ENCODE results near the gene KCNQ1. TPM values are rescaled to one million over a fixed set of nuclear protein-coding genes. Genes with fewer than 3 reads are reported as not detected.

KCNQ1 gene
- total RNA-seq, 2 experiments from 2014 or later = 20.4 to 24.3 TPM

- Mint-ChIP-seq H3K27ac (no peak overlapping the region), H3K4me3 (no peak overlapping the region)
Measured at GRCh38 chr11:2708757-2709281, 264.0 kb downstream of the KCNQ1 start.

GRCh38 chr11:2709429-2709828, 264.6 kb downstream of the KCNQ1 start:
- POLR2A ChIA-PET = no interaction called here
- no peaks in the 10 kb centered on the region for H3K36me3 Mint-ChIP-seq (ENCODE audit: low read depth)
- no peak for DNase-seq
- H3K27ac Mint-ChIP-seq = no peak overlapping the region
- no peak overlapping the region for H3K4me3 Mint-ChIP-seq
- no peaks in the 10 kb centered on the region for H3K4me1 Mint-ChIP-seq
- peaks cover 17% of the 10 kb centered on the region for H3K9me3 Mint-ChIP-seq
- H3K27me3 Mint-ChIP-seq = no peaks in the 10 kb centered on the region
- CTCF ChIA-PET = no interaction called here

More at GRCh38 chr11:2708757-2709281, 264.0 kb downstream of the KCNQ1 start:
- no peaks in the 10 kb centered on the region for H3K4me1 Mint-ChIP-seq
- CTCF ChIA-PET = no interaction called here
- POLR2A ChIA-PET = no interaction called here
- H3K9me3 Mint-ChIP-seq = peaks cover 17% of the 10 kb centered on the region
- no peak for DNase-seq
- H3K27me3 Mint-ChIP-seq = no peaks in the 10 kb centered on the region
- H3K36me3 Mint-ChIP-seq (ENCODE audit: low read depth) = no peaks in the 10 kb centered on the region

DNA sequence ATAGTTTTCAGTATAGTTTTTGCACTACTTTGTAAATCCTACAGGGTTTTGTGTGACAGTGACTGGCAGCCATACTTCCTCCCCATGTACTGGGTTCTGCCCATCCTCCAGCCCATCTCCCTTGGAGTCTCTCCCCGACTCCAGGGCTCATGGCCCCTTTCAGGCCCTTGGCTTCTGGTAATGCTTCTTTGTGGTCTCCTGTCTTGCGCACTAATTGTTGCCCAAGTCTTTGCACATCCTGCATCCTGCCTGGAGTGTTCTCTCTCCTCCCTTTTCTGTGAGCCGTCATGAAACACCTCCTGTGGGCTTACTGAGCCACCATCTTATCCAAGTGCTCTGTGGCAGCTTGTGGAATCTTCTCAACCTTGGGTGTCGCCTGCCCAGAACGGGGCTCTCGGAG, 266.4 kb downstream of the KCNQ1 start:
- H3K27ac Mint-ChIP-seq = no peak overlapping the region
- CTCF ChIA-PET = no interaction called here

DNA sequence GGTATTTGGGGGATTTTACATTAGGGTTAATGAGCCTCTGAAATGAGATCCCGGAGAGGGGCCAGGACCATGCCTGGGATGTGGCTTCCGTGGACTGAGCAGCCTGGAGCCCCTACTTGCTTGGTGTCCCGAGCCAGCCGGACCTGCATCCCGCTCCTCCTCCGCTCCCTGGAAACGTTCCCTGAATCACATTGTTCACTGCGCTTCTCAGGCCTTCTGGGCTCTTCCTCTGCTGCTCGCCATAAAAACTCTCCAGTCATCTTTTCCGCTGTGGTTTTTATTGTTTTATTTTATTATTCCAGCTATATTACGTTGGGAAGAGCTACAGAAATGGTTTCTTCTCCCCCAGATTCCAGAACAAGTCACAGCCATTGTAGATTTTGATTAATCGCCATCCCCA, 268.3 kb downstream of the KCNQ1 start:
- H3K4me3 Mint-ChIP-seq = no peak overlapping the region
- H3K9me3 Mint-ChIP-seq = peaks cover 10% of the 10 kb centered on the region
- ChIA-PET POLR2A (no interaction called here), CTCF (no interaction called here)
- no peak for DNase-seq
- H3K27me3 Mint-ChIP-seq = no peaks in the 10 kb centered on the region
- no peak overlapping the region for H3K27ac Mint-ChIP-seq
- no peaks in the 10 kb centered on the region for H3K36me3 Mint-ChIP-seq (ENCODE audit: low read depth)
- no peaks in the 10 kb centered on the region for H3K4me1 Mint-ChIP-seq

More for the DNA sequence above, 266.4 kb downstream of the KCNQ1 start:
- Mint-ChIP-seq H3K36me3 (ENCODE audit: low read depth) (no peaks in the 10 kb centered on the region), H3K27me3 (no peaks in the 10 kb centered on the region), H3K4me1 (no peaks in the 10 kb centered on the region), H3K4me3 (no peak overlapping the region), H3K9me3 (peaks cover 10% of the 10 kb centered on the region)
- DNase-seq = no peak
- POLR2A ChIA-PET = no interaction called here

DNA sequence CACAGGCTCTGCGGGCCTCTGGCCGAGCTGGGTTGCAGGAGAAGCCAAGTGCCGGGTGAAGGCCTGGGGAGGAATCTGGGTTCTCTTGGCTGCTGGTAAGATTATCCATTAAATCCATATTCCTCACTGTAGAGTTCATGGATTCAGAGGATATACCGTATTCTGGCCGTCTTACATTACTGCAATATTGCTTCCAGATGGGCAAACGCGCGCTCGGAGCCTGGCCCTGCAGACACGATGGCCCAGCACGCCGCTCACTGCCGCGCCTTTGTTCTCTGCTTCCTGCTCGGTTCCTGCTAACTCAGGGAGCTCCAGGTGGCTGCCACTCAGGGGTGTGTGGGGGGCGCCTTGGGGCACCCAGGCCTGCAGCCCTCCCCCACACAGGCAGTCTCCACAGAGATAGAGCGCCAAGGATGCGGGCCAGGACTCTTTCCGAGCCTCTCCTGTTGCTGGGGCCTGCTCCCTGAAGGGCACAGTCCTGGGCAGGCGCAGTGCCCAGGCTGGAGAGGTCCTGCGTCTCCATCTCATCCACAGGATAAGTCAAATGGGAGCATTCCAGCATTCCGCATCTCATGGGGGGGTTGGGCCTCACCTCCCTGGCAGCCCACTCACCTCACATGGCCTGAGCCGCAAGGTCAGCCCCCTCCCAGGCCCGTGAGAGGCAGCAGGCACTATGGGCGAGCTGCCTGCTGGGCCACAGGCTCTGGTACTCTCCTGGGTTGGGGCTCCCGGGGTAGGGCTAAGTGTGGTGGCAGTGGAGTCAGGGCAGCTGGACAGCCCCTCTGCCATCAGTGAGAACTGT, 269.1 kb downstream of the KCNQ1 start:
- DNase-seq = no peak
- Mint-ChIP-seq H3K36me3 (ENCODE audit: low read depth) (no peaks in the 10 kb centered on the region), H3K4me1 (no peaks in the 10 kb centered on the region), H3K4me3 (no peak overlapping the region), H3K9me3 (peaks cover 10% of the 10 kb centered on the region), H3K27me3 (no peaks in the 10 kb centered on the region), H3K27ac (no peak overlapping the region)
- ChIA-PET POLR2A (no interaction called here), CTCF (no interaction called here)

DNA sequence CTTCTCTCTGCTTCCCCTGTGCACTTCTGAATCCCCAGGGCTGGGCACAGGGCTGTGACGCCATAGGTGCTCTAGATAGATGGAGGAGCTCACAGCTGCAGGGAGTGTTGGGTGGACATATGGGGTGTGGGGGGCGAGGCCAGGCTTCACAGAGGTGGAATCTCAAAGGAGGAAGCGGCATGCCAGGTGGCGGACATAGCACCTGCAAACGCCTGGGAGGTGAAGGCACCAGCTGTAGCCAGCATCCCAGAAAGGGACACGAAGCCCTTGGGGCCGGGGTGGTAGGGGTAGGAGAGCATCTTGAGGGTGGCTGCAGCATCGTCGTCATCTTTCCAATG, 269.6 kb downstream of the KCNQ1 start:
- no peaks in the 10 kb centered on the region for H3K36me3 Mint-ChIP-seq (ENCODE audit: low read depth)
- ChIA-PET CTCF (no interaction called here), POLR2A (no interaction called here)
- peaks cover 10% of the 10 kb centered on the region for H3K9me3 Mint-ChIP-seq
- no peaks in the 10 kb centered on the region for H3K27me3 Mint-ChIP-seq
- no peaks in the 10 kb centered on the region for H3K4me1 Mint-ChIP-seq
- no peak overlapping the region for H3K27ac Mint-ChIP-seq
- no peak overlapping the region for H3K4me3 Mint-ChIP-seq
- DNase-seq = no peak

- H3K4me3 Mint-ChIP-seq = no peak overlapping the region
- H3K36me3 Mint-ChIP-seq (ENCODE audit: low read depth) = no peaks in the 10 kb centered on the region
- H3K27me3 Mint-ChIP-seq = no peaks in the 10 kb centered on the region
- H3K27ac Mint-ChIP-seq = no peak overlapping the region
- POLR2A ChIA-PET = no interaction called here
- CTCF ChIA-PET = no interaction called here
- DNase-seq = no peak
- no peaks in the 10 kb centered on the region for H3K4me1 Mint-ChIP-seq
- H3K9me3 Mint-ChIP-seq = peaks cover 7% of the 10 kb centered on the region
Measured at GRCh38 chr11:2714871-2715270, 270.1 kb downstream of the KCNQ1 start.

- Mint-ChIP-seq H3K4me3 (no peak overlapping the region), H3K4me1 (no peaks in the 10 kb centered on the region), H3K27ac (no peak overlapping the region), H3K36me3 (ENCODE audit: low read depth) (no peaks in the 10 kb centered on the region), H3K9me3 (peaks cover under 1% of the 10 kb centered on the region), H3K27me3 (no peaks in the 10 kb centered on the region)
- CTCF ChIA-PET = no interaction called here
- DNase-seq = no peak
- POLR2A ChIA-PET = no interaction called here
Measured at GRCh38 chr11:2715716-2716350, 271.0 kb downstream of the KCNQ1 start.

GRCh38 chr11:2716376-2717095, 271.7 kb downstream of the KCNQ1 start:
- no peak overlapping the region for H3K27ac Mint-ChIP-seq
- H3K4me3 Mint-ChIP-seq = no peak overlapping the region
- ChIA-PET POLR2A (no interaction called here), CTCF (no interaction called here)
- no peaks in the 10 kb centered on the region for H3K9me3 Mint-ChIP-seq
- H3K27me3 Mint-ChIP-seq = no peaks in the 10 kb centered on the region
- H3K4me1 Mint-ChIP-seq = no peaks in the 10 kb centered on the region
- no peak for DNase-seq
- H3K36me3 Mint-ChIP-seq (ENCODE audit: low read depth) = no peaks in the 10 kb centered on the region

- no peaks in the 10 kb centered on the region for H3K4me1 Mint-ChIP-seq
- POLR2A ChIA-PET = no interaction called here
- no peaks in the 10 kb centered on the region for H3K9me3 Mint-ChIP-seq
- CTCF ChIA-PET = no interaction called here
- no peak overlapping the region for H3K27ac Mint-ChIP-seq
- no peaks in the 10 kb centered on the region for H3K36me3 Mint-ChIP-seq (ENCODE audit: low read depth)
- H3K27me3 Mint-ChIP-seq = no peaks in the 10 kb centered on the region
- no peak for DNase-seq
- H3K4me3 Mint-ChIP-seq = no peak overlapping the region
Measured at GRCh38 chr11:2717561-2718325, 272.9 kb downstream of the KCNQ1 start.

DNA sequence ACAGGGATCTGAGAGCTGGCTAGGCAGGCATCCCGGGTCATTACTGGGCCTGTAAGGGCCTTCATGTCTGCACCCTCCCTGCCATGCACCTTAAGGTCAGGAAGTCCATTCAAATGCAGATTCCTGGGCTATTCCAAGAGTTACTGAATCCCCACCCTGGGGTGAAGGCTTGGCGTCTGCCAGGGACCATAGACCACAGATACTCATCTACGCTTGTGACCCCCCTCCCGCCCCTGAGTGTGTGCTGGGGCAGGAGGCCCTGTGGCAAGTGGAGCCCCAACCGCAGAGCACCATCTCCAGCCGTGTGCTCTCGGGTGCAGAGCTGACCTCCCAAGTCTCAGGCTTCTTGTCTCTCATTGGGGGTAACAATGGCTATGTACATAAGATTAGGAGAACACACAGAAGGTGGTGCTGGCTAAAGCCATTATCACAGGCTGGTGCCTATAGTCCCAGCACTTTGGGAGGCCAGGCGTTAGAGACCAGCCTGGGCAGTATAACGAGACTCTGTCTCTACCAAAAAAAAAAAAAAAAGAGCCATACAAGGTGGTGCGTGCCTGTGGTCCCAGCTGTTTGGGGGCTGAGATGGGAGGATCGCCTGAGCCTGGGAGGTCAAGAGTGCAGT, 274.1 kb downstream of the KCNQ1 start:
- CTCF ChIA-PET = interaction anchor here (0.6 kb wide), 1 partner anchor 86 kb away, joined by 3 read pairs; no protein-coding TSS in a partner anchor
- no peaks in the 10 kb centered on the region for H3K4me1 Mint-ChIP-seq
- DNase-seq = no peak
- H3K27ac Mint-ChIP-seq = no peak overlapping the region
- POLR2A ChIA-PET = no interaction called here
- H3K27me3 Mint-ChIP-seq = no peaks in the 10 kb centered on the region
- no peaks in the 10 kb centered on the region for H3K9me3 Mint-ChIP-seq
- no peak overlapping the region for H3K4me3 Mint-ChIP-seq
- H3K36me3 Mint-ChIP-seq (ENCODE audit: low read depth) = no peaks in the 10 kb centered on the region

DNA sequence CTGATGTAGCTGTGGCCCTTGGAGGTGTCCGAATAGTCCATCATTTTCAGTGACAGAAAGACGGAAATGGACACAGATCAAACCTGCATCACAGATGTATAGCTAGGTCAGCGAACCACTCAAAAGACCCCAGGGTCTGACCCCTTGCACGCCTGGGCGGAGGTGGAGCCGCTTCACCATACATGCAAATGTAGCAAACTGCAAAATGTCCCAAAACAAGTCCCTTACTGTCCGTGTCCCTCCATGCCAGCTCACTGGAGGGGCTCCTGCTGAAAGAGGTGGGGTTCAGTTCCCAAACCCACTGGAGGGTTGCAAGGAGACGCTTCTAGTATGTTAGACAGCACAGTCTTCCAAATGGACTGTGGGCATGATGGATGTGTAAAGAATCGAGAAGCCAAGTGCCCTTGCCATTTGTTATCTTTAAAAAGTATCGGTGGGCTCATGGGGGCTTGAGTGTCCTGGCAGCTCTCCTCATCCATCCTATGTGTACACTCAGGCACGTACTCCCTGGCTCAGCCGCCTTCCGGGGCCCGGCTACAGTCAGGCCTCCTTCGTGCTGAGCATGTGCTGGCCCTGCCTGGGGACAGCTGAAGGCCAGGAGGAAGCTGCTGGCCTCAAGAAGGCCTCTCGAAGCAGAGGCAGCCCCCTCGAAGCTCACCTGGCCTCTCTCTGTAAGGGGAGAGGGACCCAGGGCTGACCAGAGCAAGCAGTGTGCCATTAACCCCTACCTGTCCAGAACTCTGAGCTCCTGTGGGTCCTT, 275.2 kb downstream of the KCNQ1 start:
- Mint-ChIP-seq H3K9me3 (no peaks in the 10 kb centered on the region), H3K27ac (no peak overlapping the region), H3K36me3 (ENCODE audit: low read depth) (no peaks in the 10 kb centered on the region), H3K4me3 (no peak overlapping the region), H3K27me3 (no peaks in the 10 kb centered on the region), H3K4me1 (no peaks in the 10 kb centered on the region)
- ChIA-PET CTCF (interaction anchor here (0.6 kb wide), 1 partner anchor 84 kb away, joined by 3 read pairs; no protein-coding TSS in a partner anchor), POLR2A (no interaction called here)
- DNase-seq = no peak

Measured in activated CD4-positive, alpha-beta T cell treated with anti-CD3 and anti-CD28 coated beads, Interleukin-2, amount 10 ng/mL, durations not matched to agents 7 days and 5 days (primary cell).